ENCODE measurements around the gene USP5.
A peak's percentile ranks its signal among the peaks of the same experiment; 100 is the strongest.

The USP5 gene, protein sequence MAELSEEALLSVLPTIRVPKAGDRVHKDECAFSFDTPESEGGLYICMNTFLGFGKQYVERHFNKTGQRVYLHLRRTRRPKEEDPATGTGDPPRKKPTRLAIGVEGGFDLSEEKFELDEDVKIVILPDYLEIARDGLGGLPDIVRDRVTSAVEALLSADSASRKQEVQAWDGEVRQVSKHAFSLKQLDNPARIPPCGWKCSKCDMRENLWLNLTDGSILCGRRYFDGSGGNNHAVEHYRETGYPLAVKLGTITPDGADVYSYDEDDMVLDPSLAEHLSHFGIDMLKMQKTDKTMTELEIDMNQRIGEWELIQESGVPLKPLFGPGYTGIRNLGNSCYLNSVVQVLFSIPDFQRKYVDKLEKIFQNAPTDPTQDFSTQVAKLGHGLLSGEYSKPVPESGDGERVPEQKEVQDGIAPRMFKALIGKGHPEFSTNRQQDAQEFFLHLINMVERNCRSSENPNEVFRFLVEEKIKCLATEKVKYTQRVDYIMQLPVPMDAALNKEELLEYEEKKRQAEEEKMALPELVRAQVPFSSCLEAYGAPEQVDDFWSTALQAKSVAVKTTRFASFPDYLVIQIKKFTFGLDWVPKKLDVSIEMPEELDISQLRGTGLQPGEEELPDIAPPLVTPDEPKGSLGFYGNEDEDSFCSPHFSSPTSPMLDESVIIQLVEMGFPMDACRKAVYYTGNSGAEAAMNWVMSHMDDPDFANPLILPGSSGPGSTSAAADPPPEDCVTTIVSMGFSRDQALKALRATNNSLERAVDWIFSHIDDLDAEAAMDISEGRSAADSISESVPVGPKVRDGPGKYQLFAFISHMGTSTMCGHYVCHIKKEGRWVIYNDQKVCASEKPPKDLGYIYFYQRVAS

DNA sequence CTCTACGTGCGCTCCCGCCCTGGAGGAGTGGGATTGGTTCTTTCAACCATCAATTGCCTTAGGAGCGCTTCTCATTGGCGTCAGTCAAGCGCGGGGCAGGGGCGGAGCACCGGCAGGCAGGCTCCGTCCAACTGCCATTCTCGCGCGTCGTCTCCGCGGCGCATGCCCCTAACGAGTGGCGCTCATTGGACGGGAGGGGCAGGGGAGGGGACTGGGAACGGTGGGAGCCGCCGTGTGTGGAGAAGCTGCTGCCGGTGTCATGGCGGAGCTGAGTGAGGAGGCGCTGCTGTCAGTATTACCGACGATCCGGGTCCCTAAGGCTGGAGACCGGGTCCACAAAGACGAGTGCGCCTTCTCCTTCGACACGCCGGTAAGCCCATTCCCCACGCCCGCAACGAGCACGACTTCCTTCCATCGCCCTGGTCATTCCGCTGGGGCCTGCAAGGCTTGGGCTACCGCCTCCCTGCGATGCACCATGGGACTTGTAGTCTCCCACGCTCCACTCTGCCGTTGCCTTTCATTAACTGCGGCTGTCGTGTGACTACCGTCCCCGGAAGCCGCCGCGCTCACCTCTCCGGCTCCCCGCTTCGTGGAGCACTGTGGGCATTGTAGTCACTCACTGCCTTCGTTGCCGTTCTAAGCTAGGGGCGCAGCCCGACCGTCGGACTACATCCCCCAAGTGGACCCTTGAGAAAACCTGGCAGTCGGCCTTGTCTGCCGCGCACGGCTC lies at the start of gene USP5:
Gene USP5, plus strand, starts transcription at position 230 of the 730 bp plus-strand sequence. Its CDS starts 30 bp downstream, at position 260.
- peak; percentile 100 for DNase-seq (ENCODE audit: low read depth)
- H3K4me3 ChIP-seq (ENCODE audit: low read depth, low read length): peak within 1 kb of the TSS; percentile 89
- TF ChIP-seq POLR2A (IDR thresholded peaks at IDR 0.05; ENCODE audit: extremely low read depth, insufficient read length) (peak; percentile 76), MYC (IDR thresholded peaks at IDR 0.05; ENCODE audit: low read depth, low read length) (peak; percentile 52)
- TF ChIP-seq, protein P1, sequence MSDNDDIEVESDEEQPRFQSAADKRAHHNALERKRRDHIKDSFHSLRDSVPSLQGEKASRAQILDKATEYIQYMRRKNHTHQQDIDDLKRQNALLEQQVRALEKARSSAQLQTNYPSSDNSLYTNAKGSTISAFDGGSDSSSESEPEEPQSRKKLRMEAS (IDR thresholded peaks at IDR 0.05; ENCODE audit: low read depth, low read length): peak; percentile 28; the same call in 1 of the 2 replicates
- TF ChIP-seq, protein P2, sequence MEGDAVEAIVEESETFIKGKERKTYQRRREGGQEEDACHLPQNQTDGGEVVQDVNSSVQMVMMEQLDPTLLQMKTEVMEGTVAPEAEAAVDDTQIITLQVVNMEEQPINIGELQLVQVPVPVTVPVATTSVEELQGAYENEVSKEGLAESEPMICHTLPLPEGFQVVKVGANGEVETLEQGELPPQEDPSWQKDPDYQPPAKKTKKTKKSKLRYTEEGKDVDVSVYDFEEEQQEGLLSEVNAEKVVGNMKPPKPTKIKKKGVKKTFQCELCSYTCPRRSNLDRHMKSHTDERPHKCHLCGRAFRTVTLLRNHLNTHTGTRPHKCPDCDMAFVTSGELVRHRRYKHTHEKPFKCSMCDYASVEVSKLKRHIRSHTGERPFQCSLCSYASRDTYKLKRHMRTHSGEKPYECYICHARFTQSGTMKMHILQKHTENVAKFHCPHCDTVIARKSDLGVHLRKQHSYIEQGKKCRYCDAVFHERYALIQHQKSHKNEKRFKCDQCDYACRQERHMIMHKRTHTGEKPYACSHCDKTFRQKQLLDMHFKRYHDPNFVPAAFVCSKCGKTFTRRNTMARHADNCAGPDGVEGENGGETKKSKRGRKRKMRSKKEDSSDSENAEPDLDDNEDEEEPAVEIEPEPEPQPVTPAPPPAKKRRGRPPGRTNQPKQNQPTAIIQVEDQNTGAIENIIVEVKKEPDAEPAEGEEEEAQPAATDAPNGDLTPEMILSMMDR (IDR thresholded peaks at IDR 0.05; ENCODE audit: low read depth, low read length): no peak

DNA sequence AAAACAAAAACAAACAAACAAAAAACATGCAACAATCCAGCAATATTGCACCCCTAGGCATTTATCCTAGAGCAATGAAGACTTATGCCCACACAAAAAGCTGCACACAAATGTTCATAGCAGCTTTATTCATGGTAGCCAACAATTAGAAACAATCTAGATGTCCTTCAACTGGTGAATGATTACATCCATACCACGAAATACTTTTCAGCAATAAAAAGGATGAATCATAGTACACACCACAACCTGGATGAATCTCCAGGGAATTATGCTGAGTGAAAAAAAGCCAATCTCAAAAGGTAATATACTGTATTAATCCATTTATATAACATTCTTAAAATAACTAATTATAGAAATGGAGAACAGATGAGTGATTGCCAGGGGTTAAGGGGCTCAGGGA lies 44.8 kb upstream of the USP5 start:
- no peak for DNase-seq (ENCODE audit: low read depth)
- TF ChIP-seq, protein P2 (IDR thresholded peaks at IDR 0.05; ENCODE audit: low read depth, low read length): no peak
- TF ChIP-seq POLR2A (IDR thresholded peaks at IDR 0.05; ENCODE audit: extremely low read depth, insufficient read length) (no peak), MYC (IDR thresholded peaks at IDR 0.05; ENCODE audit: low read depth, low read length) (no peak)
- TF ChIP-seq, protein P1 (IDR thresholded peaks at IDR 0.05; ENCODE audit: low read depth, low read length): no peak
- H3K4me3 ChIP-seq (ENCODE audit: low read depth, low read length): no peak overlapping the region

DNA sequence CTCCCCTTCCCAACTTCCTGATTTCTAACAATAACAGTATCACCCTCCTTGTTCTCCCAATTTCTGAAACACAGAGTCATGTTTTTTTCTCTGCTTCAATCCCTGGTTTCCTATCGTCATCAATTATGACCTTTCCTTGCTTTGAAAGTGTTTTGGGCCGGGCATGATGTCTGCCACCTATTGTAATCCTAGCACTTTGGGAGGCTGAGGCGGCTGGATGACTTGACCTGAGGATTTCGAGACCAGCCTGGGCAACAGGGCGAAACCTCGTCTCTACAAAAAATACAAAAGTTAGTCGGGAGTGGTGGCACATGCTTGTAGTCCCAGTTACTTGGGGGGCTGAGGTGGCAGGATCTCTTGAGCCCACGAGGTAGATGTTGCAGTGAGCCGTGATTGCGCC lies 42.9 kb upstream of the USP5 start:
- H3K4me3 ChIP-seq (ENCODE audit: low read depth, low read length): no peak overlapping the region
- no peak for DNase-seq (ENCODE audit: low read depth)
- TF ChIP-seq, protein P1 (IDR thresholded peaks at IDR 0.05; ENCODE audit: low read depth, low read length): no peak
- TF ChIP-seq, protein P2 (IDR thresholded peaks at IDR 0.05; ENCODE audit: low read depth, low read length): no peak
- no peak for TF ChIP-seq MYC (IDR thresholded peaks at IDR 0.05; ENCODE audit: low read depth, low read length)
- TF ChIP-seq POLR2A (IDR thresholded peaks at IDR 0.05; ENCODE audit: extremely low read depth, insufficient read length): no peak

DNA sequence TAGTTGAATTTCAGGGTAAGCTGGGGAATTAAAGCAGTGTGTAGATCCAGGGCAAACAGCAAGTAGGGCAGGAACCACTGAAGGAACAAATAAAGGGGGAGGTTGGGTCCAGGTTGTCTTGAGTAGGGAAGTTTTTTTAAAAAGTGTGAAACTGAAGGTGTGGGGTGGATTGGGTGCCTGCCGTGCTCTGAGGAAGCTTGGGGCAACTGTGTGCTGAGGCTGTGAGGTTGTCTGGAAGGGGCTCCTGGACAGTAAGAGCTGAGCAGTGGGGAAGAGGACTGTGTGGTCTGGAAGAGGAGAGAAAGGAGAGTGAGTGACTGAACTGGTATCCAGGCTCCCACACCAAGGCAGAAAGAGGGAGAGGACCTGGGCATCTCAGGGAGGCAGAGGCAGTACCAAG lies 41.2 kb upstream of the USP5 start:
- no peak for DNase-seq (ENCODE audit: low read depth)
- TF ChIP-seq POLR2A (IDR thresholded peaks at IDR 0.05; ENCODE audit: extremely low read depth, insufficient read length) (no peak), MYC (IDR thresholded peaks at IDR 0.05; ENCODE audit: low read depth, low read length) (no peak)
- TF ChIP-seq, protein P1 (IDR thresholded peaks at IDR 0.05; ENCODE audit: low read depth, low read length): no peak
- TF ChIP-seq, protein P2 (IDR thresholded peaks at IDR 0.05; ENCODE audit: low read depth, low read length): no peak
- no peak overlapping the region for H3K4me3 ChIP-seq (ENCODE audit: low read depth, low read length)

DNA sequence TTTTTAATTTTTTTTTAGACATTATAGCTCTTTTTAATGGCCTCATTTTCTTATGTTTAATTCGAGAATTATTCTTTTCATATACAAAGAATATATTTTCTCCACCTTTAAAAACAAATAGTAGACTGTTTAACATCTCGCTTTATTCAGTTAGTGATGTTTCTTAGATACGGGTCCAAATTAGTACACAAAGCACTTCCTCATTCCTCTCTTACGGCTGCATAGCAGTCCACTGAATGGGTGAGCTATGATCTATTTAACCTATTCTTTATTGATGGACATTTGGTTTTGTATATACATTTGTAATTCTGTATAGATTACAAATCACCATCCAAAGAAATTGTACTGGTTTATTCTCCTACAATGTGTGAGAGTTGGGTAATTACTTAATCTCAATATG lies 38.6 kb upstream of the USP5 start:
- TF ChIP-seq, protein P2 (IDR thresholded peaks at IDR 0.05; ENCODE audit: low read depth, low read length): no peak
- no peak for TF ChIP-seq MYC (IDR thresholded peaks at IDR 0.05; ENCODE audit: low read depth, low read length)
- TF ChIP-seq, protein P1 (IDR thresholded peaks at IDR 0.05; ENCODE audit: low read depth, low read length): no peak
- no peak for TF ChIP-seq POLR2A (IDR thresholded peaks at IDR 0.05; ENCODE audit: extremely low read depth, insufficient read length)
- no peak overlapping the region for H3K4me3 ChIP-seq (ENCODE audit: low read depth, low read length)
- DNase-seq (ENCODE audit: low read depth): no peak

Data from NB4 (cell line).